HPDE6-E6E7 (cell line): ENCODE measurements around the gene TSFM.
"Not testable (repeated sequence)": the region's sequence is repeated elsewhere in the genome, so short reads cannot be mapped to it uniquely, and the experiment has no call there.

Experiments
- DNase-seq: peaks from one replicate; pipeline ENCODE4 v3.0.0; 2011; ENCODE audit warnings: missing footprints; ENCODE audit errors: extremely low spot score

The TSFM gene

GRCh38 chr12:57763881-57764661 lies 18.5 kb upstream of the TSFM start:
- no peak for DNase-seq

GRCh38 chr12:57764662-57765002 lies 18.0 kb upstream of the TSFM start:
- DNase-seq: no peak

- peak; percentile 64 for DNase-seq
Observed at GRCh38 chr12:57765003-57765697, 17.4 kb upstream of the TSFM start.

GRCh38 chr12:57765698-57766463 lies 16.7 kb upstream of the TSFM start:
- DNase-seq: no peak

- no peak for DNase-seq
Observed at GRCh38 chr12:57766464-57767304, 15.9 kb upstream of the TSFM start, which contains the start of gene CYP27B1. Gene CYP27B1 (minus strand): TSS chr12:57767078. CDS start chr12:57767041, 37 bp downstream.

- no peak for DNase-seq
Observed at GRCh38 chr12:57767305-57767698, 15.3 kb upstream of the TSFM start.

GRCh38 chr12:57767876-57768275 lies 14.7 kb upstream of the TSFM start:
- no peak for DNase-seq

GRCh38 chr12:57769594-57769993 lies 13.0 kb upstream of the TSFM start:
- DNase-seq: no peak

GRCh38 chr12:57770734-57771133 lies 11.9 kb upstream of the TSFM start:
- no peak for DNase-seq

- no peak for DNase-seq
Observed at GRCh38 chr12:57771236-57771872, 11.2 kb upstream of the TSFM start.

GRCh38 chr12:57771873-57772428 lies 10.6 kb upstream of the TSFM start, which contains the start of gene METTL1:
Gene METTL1 (minus strand): TSS chr12:57772105. CDS start chr12:57772083, 22 bp downstream.
- peak; percentile 94 for DNase-seq

- DNase-seq: no peak
Observed at GRCh38 chr12:57772429-57773322, 9.9 kb upstream of the TSFM start, which contains the start of gene EEF1AKMT3. Gene EEF1AKMT3 (plus strand): TSS chr12:57772614. CDS start chr12:57772725, 111 bp downstream.

- DNase-seq: not testable (repeated sequence)
Observed at GRCh38 chr12:57774634-57775033, 8.0 kb upstream of the TSFM start.

- DNase-seq: no peak
Observed at GRCh38 chr12:57775044-57775443, 7.5 kb upstream of the TSFM start.

- no peak for DNase-seq
Observed at GRCh38 chr12:57775563-57776246, 6.9 kb upstream of the TSFM start.

GRCh38 chr12:57776247-57776587 lies 6.4 kb upstream of the TSFM start:
- DNase-seq: no peak

GRCh38 chr12:57777367-57777766 lies 5.2 kb upstream of the TSFM start:
- DNase-seq: no peak

- DNase-seq: no peak
Observed at GRCh38 chr12:57777911-57778310, 4.7 kb upstream of the TSFM start.

GRCh38 chr12:57779736-57780135 lies 2.9 kb upstream of the TSFM start:
- no peak for DNase-seq
